Hepatocyte (in vitro differentiated cells): ENCODE measurements around the gene PRSS56.

ENCODE experiments used
- CTCF ChIP-seq: fragments of 200-600 bp; sonication (generic); IDR thresholded peaks from 2 replicates; pipeline ENCODE4 v1.5.1; 2016; ENCODE audit warnings: antibody characterized with exemption, mild to moderate bottlenecking; ENCODE audit not compliant: poor library complexity
- EZH2 ChIP-seq: fragments of 200-600 bp; sonication (generic); IDR thresholded peaks from 2 replicates; pipeline ENCODE4 v1.6.1; 2016; ENCODE audit warnings: antibody characterized with exemption, mild to moderate bottlenecking, borderline replicate concordance
- EZH2phosphoT487 ChIP-seq: fragments of 200-600 bp; sonication (generic); IDR thresholded peaks from one replicate; pipeline ENCODE4 v1.6.1; 2018; ENCODE audit warnings: antibody characterized with exemption, mild to moderate bottlenecking, low read depth, moderate library complexity; ENCODE audit not compliant: unreplicated experiment, severe bottlenecking

GRCh38 chr2:232498452-232498851 lies 21.7 kb upstream of the PRSS56 start:
- TF ChIP-seq CTCF (no peak), EZH2phosphoT487 (no peak), EZH2 (no peak)
